HG03575 (cell line): Measurements from ENCODE around the gene TNFSF4.
"Not testable (repeated sequence)": the region's sequence is repeated elsewhere in the genome, so short reads cannot be mapped to it uniquely, and the experiment has no call there.

Source experiments
- ATAC-seq: cut with Tn5 transposase; IDR thresholded peaks from one replicate; pipeline ENCODE4 v1.9.1; 2021; ENCODE audit not compliant: unreplicated experiment, insufficient number of reproducible peaks, low FRiP score; ENCODE audit errors: extremely low read depth

Gene TNFSF4, protein sequence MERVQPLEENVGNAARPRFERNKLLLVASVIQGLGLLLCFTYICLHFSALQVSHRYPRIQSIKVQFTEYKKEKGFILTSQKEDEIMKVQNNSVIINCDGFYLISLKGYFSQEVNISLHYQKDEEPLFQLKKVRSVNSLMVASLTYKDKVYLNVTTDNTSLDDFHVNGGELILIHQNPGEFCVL

DNA sequence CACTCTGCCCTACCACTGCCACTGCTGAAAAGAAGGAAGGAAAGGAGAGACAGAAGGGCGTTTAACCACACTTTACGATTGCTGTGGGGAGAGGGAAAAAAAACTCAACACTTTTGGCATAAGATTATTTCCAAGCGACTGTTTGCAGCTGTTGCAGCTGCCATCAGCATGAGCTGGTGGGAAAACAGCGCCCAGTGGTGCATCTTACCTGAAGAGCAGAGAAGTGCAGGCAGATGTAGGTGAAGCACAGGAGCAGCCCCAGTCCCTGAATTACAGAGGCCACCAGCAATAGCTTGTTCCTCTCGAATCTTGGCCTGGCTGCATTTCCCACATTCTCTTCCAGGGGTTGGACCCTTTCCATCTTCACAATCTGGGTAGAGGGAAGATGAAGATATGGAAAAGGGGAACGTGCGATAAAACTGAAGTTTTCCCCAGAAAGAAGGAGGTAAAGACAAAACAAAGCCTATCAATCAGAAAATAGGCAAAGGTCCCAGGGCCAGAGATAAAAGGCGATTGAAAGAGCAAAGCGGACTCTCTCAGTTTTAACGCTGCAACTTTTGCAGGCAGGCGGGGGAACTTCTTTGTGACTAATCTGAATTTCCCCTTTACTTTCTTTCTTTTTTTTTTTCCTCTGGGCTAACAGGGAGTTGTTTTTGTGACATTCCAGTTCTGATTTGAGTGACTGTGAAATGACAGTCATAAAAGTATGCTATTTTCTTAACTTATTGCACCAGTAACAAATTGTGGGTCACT lies at the start of gene TNFSF4:
TSS of gene TNFSF4 (minus strand) at position 516 of the 753 bp plus-strand sequence. CDS start at position 361, 155 bp downstream.
- ATAC-seq: no peak

DNA sequence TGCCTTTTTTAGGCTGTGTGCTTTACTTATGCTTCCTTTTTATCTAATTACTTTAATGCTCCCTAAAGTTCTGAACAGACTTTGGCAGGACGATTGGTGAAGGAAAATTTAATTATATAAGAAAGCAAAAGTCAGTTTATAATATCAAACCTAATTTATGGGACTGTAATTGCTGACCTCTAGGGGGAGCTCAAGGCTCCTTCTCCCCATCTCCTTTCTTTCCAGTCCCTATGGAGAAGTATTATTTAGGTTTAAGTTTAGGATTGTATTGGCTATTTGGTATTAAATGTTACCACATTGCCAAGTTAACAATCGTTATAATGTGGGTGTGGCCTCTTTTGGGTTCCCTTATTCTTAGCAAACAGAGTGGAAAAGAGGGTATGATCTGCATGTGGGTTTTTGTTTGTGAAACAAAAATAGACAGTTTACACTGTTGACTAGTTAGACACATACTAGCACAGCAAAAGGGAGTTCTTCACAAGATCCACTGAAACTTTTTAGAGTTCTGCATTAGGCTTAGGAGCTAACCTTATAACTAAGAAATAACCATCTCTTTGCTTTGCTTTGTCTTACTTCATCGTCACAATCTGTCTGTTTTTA lies 48.2 kb upstream of the TNFSF4 start:
- no peak for ATAC-seq

DNA sequence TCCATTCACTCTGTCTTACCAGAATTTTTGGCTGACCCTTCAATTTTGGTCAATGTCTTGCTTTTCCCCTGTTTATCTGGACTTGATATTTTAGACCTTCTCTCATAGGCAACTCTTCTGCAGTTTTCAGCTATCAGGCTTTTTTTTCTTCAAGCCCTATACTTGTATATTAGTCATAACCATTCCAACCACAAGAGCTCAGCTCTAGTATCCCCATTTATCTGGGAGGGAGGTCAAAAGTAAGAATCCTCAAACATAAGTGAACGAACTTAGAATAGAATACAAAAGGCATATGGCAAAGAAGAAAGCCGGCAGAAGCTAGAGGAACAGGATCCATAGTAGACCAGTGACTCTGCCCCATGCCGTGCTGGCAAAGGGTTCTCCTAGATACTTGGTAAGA lies 45.9 kb upstream of the TNFSF4 start:
- no peak for ATAC-seq

DNA sequence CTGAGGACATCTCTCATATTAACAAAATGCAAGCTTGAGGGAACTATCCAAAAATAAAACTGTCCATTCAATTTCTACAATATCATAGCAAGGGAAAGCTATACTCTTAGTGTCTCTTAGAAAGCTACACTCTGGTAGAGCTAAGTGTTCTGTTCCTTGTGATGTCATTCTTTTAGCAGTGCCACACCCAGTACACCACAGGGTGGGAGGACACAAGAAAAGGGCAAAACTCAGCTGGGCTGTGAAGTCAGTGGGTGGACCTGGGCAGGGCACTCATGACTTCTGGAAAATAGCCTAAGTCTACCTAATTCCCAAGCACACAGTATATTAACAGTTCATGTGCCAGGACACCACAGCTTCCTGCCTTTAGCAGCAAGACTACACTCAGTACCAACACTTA lies 42.2 kb upstream of the TNFSF4 start:
- no peak for ATAC-seq

DNA sequence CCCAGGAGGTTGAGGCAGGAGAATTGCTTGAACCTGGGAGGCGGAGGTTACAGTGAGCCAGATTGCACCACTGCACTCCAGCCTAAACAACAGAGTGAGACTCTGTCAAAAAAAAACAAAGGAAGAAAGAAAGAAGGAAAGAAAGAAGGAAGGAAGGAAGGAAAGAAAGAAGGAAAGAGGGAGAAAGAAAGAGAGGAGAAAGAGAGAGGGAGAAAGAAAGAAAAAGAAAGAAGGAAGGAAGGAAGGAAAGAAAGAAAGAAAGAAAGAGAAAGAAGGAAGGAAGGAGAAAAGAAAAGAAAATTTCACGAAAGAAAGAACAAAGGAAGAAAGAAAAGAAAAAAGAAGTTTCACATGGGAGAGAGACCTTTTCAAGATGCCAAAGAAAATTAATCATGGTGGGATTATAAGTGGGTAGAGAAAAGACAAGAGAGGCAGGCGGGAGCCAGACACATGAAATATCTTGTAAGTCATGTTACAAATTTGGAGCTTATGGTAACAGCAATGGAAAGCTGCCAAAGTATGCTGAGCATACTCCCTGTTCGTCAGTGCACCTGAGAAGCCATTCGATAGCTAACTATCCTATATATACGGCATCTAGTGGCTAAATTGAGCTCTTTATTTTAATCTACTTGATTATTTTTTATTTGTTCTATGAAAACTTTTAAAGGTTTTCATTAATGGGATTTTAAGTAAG lies 41.3 kb upstream of the TNFSF4 start:
- ATAC-seq: no peak

DNA sequence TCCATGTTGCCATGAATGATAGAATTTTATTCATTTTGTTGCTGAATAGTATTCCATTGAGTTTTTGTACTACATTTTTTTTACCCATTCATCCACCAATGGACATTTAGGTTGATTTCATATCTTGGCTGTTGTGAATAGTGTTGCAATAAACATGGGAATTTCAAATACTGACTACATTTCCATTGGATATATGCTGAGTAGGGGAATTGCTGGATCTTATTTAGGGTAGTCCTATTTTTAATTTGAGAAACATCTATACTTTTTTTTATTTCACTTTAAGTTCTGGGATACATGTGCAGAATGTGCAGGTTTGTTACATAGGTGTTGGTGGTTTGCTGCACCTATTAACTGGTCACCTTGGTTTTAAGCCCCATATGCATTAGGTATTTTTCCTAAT lies 38.8 kb upstream of the TNFSF4 start:
- ATAC-seq: no peak

DNA sequence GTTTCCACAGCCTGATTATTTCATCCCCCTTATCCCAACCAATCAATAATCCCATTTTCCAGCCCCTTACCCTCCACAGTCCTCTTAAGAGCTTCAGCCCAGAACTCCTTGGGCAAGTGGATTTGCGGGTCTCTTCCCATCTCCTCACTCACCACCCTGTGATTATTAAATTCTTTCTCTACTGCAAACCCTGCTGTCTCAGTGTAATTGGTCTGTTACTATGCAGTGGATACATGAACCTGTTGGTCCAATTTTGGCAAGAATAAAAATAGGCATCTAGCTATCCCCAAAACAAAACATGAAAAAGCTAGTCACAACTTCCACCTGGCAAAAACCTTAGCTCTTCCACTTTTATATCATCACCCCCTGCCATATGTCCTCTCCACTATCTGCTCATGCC lies 36.2 kb upstream of the TNFSF4 start:
- ATAC-seq: no peak

DNA sequence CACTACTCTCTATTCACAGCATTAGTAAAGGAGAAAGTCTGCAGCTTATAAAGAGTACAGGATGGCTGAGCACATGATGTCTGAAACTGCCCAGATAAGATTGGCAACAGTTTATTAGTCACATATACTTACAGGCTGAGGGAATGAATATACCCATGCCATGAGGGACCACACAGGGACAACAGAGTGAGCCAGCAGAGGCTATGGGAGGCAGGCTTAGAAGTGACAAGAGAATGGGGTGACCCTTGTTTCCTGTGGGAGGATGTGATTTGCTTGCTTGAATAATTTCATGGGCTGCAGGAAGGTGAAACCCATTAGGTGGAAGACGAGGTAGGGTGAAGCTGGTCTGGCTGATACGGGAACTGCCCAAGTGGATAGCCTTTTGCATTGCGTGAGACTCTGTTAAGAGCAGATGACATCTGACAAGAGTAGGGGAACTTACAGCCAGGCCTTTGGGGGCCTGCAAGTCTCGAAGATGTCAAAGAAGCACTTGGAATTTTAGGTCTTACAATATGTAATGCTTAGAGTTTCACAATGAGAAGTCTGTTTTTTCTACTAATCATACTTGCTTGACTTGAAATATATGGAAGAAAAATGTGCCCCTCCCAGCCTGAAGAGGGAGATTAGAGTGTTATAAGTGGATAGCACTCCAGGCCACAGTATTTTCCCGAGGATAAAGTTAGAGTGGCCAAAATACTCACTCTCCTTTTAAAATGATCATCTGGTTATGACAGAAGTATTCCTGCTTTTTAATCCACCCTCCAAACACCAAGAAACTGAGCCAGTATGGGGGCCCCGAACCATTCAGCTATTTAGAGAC lies 34.6 kb upstream of the TNFSF4 start:
- ATAC-seq: no peak

DNA sequence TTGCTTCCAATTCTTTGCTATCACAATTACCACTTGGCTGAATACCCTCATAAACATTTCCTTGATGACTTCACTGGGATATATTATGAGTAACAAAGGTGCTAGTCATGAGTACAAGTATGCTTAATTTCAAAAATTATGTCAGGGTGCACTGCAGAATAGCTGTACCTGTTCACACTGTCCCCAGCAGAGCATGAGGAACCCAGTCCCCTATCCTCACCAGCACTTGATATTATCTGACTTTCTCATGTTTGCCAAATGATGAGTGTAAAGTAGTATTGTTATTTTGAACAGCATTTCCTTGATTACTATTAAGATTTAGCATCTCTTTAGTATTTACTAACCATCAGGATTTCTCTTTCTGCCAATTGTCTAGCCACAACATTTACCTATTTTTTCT lies 33.5 kb upstream of the TNFSF4 start:
- ATAC-seq: no peak

DNA sequence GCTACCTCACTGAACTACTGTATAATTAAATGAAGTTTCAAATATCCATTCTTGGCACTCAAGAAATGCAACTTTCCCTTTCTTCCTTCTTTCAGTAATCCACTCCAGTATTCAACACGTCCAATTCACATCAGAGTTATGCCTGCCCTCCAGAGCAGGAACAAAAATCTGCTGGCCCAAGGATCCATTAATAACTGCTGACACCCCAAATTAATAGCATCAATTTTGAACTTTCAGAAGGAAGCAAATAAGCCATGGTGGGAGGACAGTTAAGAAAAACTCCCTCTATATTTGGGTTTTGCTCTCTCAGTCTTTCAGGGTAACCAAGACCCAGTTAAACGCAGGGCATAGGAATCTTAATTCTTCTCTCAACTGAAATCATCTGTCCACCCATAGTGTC lies 31.9 kb upstream of the TNFSF4 start:
- ATAC-seq: no peak

DNA sequence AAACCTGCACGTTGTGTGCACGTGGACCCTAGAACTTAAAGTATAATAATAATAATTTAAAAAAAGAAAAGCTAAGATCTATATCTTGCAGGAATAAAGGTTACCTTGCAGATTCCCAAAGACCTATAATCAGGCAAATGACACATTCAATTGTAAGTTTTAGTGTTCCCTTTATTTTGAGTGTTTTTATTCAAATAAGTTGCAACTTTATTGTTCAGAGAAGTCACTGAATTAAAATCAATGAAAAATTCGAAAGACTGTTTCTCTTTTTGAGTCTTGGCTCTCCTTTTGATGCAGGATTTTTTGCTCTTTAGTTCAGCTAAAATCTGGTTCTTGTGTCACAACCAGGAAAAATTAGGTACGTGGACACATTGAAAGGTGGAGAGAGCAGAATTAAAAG lies 27.8 kb upstream of the TNFSF4 start:
- no peak for ATAC-seq

DNA sequence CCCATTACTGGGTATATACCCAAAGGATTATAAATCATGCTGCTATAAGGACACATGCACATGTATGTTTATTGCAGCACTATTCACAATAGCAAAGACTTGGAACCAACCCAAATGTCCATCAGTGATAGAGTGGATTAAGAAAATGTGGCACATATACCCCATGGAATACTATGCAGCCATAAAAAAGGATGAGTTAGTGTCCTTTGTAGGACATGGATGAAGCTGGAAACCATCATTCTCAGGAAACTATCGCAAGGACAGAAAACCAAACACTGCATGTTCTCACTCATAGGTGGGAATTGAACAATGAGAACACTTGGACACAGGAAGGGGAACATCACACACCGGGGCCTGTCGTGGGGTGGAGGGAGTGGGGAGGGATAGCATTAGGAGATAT lies 27.3 kb upstream of the TNFSF4 start:
- not testable (repeated sequence) for ATAC-seq

DNA sequence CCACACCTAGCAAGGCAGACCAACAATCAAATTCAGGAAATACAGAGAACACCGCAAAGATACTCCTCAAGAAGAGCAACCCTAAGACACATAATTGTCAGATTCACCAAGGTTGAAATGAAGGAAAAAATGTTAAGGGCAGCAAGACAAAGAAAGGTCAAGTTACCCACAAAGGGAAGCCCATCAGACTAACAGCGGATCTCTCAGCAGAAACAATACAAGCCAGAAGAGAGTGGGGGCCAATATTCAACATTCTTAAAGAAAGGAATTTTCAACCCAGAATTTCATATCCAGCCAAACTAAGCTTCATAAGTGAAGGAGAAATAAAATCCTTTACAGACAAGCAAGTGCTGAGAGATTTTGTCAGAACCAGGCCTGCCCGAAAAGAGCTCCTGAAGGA lies 21.9 kb upstream of the TNFSF4 start:
- not testable (repeated sequence) for ATAC-seq

DNA sequence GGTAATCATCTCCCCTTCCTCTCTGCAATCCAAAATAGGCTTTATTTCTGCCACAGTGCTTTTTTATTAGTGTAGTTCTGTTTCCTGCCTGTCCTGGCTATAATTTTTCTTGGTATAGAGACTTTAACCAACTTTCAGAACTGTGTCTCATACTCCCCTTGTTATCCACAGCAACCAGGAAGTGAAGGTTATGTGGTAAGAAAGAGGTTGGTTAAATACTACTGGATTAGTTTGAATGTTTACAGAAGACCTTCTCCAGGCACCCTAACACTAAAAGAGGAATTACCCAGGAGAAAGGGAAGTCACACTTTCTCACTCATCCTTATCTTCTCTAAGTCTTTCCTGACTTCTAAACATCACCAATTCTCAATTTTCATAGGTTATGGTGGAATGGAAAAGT lies 17.8 kb upstream of the TNFSF4 start:
- ATAC-seq: no peak

DNA sequence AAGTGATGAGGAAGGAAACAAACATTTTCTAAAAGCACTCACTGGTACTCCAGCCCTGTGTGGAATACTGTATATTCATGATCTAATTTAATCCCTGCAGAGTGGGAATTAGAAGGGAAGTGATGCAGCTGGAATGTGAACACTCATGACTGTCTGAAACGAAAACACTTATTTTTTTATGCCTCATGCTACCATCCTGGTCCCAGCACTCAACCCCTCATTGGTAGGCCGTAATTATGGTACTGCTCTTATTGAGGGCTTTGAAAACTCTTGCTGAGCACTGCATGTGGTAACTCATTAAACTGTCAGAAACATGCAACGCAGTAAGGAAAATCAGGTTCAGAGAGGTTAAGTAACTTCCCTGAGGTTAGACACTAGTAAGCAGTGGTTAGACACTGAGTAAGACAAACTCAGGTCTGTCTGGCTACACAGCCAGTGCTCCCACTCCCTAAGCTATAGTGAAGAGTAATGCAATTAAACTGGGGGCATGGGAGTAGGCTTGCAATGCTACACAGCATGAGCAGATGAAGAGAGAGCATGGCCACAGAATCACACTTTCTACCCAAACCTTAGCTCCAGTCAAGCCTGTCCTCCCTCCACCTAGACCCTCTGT lies 17.3 kb upstream of the TNFSF4 start:
- no peak for ATAC-seq

DNA sequence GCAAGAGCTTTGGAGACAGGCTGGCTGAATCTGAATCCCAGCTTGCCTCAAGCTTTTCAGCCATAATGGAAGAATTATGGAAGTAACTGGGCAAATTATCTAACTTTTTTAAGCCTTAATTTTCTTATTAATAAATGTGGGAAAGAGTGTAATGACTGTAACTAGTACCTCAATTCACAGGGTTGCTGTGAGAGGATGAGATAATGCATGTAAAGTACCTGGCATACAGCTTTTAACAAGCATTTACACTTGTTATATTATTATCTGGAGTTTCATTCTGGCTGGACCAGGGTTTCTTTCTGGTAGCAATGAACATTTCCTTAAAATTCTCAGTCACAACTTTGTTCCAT lies 15.9 kb upstream of the TNFSF4 start:
- no peak for ATAC-seq

DNA sequence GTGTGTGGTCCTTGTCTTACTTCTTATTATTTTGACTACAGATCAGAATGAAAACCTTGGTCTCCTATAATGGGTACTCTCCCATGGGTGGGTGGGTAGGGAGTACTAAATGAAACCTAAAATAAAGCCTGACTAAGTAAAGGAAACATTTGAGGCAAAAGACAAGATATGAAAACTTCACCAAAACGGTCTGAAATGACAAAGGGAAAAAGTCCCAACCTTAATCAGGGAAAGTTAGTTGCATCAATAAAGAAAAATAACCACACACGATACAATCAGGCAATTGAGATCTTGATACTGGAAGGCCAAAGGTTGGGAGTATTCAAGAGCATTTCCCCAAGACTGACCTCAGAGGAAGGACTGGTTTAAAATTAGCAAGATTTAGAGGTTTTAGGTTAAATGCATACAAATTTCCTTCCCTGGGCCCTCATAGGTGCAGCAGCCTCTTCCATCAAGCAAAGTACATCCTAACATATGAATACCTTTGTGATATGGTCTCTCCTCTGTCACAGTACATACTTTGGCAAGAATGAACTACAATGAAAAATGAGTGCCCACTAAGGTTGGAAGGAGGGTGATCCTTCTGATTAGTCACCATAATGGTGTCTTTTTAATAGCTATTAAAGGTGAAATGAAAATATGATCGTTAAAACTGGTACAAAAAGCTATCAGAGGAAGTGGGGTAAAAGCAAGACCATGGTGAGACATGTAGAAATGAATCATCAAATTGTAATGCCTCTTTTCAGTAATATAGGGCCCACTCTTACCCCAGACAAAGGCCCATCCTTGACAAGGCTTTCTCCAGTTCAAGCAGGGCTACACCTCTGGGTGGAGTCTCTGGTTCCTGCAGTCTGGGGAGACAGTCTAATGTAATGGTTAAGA lies 15.3 kb upstream of the TNFSF4 start:
- ATAC-seq: no peak

DNA sequence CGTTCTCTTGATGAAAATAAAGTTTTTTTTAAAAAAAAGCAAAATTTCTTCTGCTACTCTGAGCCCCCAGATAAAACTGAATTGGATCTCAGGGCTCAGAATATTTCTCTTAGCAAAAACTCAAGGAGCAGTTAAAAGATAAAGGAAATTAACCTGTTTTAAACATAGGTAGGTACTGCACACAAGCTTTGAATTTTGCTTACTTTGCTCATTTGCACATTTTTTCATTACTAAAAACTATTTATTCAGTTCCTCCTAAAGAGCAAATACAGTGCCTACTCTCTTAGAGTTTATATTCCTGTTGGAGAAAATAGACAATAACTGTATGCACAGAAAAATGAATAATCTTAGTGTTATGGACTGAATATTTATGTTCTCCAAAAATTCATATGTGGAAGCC lies 13.0 kb upstream of the TNFSF4 start:
- ATAC-seq: no peak
